Activated effector memory CD4-positive, alpha-beta T cell treated with anti-CD3 and anti-CD28 coated beads, Interleukin-2, amount 50 U/mL, for 16 hours (primary cell): Measurements from ENCODE around the gene DAGLA.

Experiments used
- DNase-seq: peaks from one replicate; pipeline ENCODE4 v3.0.0-alpha.2; 2020

Gene DAGLA

DNA sequence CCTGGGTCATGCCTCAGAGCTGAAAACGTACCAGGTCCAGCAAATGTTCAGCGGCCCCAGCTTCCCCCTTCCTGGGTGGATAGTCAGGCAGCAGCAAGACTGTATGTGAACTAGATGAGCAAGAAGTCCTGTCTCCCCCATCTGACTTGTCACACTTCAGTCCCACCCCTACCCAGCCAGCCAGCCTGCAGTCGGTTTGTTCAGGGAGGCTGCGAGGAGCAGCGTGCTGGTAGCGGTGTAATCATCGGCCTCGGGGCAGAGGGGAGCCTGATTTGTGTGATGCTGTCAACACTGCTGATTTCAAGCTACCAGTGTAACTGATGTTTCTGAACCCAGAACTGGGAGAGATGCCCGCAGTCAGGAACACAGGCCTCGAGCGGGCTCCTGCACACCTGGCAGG lies 102.7 kb downstream of the DAGLA start:
- no peak for DNase-seq

- DNase-seq, result no peak
Observed at GRCh38 chr11:61783717-61784505, 103.7 kb downstream of the DAGLA start.

DNA sequence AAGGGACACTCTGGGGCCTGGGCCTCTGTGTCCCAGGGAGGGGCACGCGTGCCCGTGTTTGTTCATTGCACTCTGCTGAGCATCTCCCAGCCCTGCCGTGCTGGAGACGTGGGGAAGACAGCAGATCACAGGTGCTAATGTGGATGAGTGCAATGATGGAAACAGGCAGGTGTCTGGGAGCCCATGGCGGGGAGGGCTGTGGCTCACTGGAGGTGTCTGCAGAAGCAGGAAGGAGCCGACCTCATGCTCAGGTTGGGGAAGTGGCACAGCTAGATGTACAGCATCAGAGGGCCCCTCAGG lies 104.3 kb downstream of the DAGLA start:
- no peak for DNase-seq

DNA sequence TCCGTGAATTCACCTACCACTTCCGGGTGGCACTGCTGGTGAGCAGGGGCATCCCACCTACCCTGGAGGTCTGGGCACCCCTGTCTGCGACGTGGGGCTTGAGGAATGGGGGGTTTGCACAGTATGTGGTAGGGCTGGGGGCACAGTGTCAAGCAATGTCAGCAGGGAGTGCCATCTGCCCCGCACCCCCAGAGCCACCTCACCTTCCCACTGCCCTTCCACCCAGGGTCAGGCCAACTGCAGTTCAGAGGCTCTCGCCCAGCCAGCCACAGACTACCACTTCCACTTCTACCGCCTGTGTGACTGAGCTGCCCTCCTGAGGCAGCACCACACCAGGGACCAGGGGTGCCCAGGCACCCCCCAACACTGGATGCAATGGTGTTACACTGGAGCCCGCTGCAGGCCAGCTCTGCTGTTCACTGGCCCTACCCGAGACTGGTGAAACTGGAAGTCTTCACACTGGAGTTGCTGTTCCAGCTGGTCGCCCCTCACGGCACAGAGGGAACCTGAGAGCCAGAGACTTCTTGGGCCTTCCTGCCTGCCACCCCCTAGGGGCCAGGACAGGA lies 105.7 kb downstream of the DAGLA start:
- no peak for DNase-seq

DNA sequence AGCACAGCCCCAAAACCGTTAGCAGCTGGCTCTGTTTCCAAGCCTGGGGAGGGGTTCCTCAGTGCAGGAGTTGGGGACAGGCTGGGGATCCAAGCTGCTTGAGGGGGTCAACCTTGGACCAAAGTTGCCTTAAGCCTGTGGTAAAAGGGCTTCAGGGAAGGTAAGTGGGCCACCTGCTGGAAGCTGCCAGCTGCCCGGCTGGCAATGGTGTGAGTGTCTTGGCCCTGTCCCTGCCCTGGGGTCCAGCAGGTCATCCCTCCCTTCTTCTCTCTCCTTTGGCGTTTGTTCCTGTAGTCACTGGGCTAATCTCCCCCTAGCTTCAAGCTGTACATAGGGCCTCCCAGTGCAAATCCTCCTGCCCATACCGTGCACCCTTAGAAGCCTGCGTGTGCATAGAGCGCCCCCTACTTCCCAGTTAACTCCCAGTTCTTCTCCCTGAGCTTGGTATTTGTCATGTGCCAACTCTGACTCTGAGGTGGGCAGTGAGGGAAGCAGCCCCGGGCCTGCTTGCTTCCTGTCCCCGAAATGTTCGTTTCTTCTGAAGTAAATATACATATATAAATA lies 107.8 kb downstream of the DAGLA start:
- no peak for DNase-seq

DNA sequence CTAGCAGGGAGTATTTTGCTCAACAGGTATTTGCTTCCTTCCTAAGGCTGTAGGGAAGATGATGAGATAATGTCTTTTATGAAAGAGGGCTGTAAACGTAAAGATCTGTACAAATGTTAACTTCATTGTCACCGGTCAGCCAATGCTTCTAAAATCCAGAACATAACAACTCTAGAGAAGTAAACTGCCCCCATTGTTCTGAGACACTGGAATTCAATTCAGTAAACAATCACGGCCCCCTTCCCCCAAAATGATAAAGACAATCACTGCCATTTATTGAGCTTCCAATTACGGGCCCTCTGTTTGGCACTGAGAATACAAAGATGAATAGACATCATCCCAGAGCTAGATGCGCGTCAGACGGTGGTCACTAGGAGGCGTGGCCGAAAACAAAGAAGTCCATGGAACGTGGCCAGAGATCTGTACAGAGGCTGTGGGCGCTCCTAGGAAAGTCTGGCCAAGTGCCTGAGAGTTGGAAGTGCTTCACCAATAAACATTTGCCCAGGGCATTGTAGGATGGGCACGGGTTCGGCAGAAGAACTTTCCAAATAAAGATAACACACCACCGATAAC lies 111.6 kb downstream of the DAGLA start:
- peak; percentile 75 for DNase-seq

DNA sequence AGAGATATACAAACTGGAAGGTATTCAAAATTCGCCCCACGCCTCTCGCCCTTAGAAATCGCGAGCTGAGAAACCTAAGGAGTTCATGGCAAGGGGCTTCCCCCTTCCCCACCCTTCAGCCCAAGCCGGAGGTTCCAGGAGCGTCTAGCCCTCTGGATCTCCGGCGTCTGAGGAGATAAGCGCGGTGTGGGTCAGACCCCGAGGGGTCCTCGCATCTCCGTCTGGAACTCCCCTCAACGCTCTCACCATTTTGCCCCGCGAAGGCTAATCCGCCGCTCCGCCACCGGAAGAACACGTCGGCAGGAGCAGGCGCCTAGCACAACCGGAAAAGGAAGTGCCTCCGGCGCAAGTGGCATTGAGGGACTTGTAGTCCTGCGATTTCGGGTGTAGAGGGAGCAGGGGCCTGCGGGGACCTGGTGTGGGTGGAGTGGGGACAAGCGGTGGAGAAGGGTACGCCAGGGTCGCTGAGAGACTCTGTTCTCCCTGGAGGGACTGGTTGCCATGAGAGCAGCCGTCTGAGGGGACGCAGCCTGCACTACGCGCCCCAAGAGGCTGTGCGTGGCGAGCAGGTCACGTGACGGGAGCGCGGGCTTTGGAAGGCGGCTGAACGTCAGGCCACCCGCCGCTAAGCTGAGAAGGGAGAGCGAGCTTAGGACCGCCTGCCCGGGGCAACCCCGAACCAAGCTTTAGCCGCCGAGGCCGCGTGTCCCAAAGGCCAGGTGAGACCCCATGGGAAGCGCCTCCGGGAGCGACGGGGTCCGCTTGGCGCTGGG lies 112.3 kb downstream of the DAGLA start, which contains the start of the genes FEN1 and TMEM258:
TSS of gene FEN1 (plus strand) at position 602 of the 773 bp plus-strand sequence. CDS start 2,451 bp downstream, outside the sequence.
TSS of gene TMEM258 (minus strand) at position 290 of the 773 bp plus-strand sequence. CDS start at position 249, 41 bp downstream.
- DNase-seq, result peak; percentile 95

DNA sequence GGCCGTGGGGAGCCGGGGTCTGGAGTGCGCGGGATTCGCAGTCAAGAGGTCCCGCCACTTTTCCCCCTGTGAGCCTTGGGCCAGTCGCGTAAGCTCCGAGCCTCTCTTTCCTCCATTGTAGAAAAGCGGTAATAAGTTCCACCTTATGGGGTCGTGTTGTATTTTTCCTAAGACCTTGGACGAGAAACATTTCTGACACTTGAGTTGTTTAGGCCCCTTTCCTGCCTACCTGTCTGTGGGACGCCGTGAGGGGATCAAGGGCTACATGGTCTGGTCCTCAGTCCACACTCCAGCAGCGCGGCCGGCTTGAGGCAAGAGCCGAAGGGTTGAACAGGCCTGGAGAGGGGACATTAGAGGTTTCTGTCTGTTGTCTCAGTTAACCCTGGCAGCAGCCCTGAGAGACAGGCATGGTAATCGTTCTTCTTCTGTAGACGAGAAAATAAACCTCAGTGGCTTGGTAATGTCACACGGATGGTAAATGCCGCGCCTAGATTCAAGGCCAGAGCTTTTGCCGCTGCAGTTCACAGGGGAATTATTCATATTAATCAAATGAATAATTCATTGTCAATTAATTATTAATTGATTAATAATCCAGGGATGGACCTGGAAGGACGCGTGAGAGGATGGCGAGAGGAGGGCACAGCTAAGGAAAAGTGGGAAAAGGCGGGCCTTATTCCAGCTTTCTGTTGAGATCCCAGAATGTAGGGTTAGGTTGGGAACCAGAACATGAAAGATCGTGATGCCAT lies 113.1 kb downstream of the DAGLA start:
- DNase-seq, result no peak

GRCh38 chr11:61793829-61794204 lies 113.6 kb downstream of the DAGLA start:
- no peak for DNase-seq

DNA sequence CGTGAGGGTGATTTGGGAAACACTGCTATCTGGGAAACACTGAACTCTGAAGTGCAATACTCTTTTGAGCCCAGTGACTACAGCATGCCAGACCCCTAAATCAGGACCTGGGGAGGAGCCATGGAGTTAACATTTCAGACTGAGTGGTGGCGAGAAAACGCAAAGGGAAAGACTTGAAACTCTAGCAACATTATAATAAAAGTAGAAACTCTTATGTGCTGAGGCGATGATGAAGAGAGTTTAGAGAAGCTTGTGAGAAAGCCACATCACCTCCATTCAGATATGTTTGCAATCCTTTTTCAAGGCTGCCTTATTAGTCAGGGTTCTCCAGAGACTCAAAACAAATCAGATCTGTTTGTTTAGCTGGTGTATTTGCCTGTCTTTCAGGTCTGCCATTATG lies 114.4 kb downstream of the DAGLA start:
- DNase-seq, result no peak

GRCh38 chr11:61795459-61795858 lies 115.3 kb downstream of the DAGLA start:
- DNase-seq, result no peak

DNA sequence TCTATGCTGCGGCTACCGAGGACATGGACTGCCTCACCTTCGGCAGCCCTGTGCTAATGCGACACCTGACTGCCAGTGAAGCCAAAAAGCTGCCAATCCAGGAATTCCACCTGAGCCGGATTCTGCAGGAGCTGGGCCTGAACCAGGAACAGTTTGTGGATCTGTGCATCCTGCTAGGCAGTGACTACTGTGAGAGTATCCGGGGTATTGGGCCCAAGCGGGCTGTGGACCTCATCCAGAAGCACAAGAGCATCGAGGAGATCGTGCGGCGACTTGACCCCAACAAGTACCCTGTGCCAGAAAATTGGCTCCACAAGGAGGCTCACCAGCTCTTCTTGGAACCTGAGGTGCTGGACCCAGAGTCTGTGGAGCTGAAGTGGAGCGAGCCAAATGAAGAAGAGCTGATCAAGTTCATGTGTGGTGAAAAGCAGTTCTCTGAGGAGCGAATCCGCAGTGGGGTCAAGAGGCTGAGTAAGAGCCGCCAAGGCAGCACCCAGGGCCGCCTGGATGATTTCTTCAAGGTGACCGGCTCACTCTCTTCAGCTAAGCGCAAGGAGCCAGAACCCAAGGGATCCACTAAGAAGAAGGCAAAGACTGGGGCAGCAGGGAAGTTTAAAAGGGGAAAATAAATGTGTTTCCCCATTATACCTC lies 115.8 kb downstream of the DAGLA start:
- DNase-seq, result no peak
